Osteoblast (primary cell): ENCODE data around the gene CDH4. TPM values are rescaled to one million over a fixed set of nuclear protein-coding genes. Genes with fewer than 3 reads are reported as not detected.

ENCODE experiments used
- DNase-seq: peaks from one replicate; pipeline ENCODE4 v3.0.0; 2011; ENCODE audit warnings: low spot score, mixed read lengths; ENCODE audit not compliant: insufficient read length; ENCODE audit errors: missing footprints
- H2AFZ ChIP-seq: 2 replicates; pipeline ENCODE4 v1.6.0; 2011; ENCODE audit warnings: mild to moderate bottlenecking, low read length
- H3K27ac ChIP-seq: 2 replicates; pipeline ENCODE4 v1.5.1; 2011; ENCODE audit warnings: mild to moderate bottlenecking, low read depth, low read length, moderate library complexity
- H3K27me3 ChIP-seq: 2 replicates; pipeline ENCODE4 v1.6.0; 2012; ENCODE audit warnings: mild to moderate bottlenecking, control low read depth, inconsistent platforms, low read length, moderate library complexity; ENCODE audit not compliant: insufficient read depth
- H3K36me3 ChIP-seq: 2 replicates; pipeline ENCODE4 v1.5.1; 2011; ENCODE audit warnings: mild to moderate bottlenecking, low read length, control low read depth, moderate library complexity; ENCODE audit not compliant: insufficient read depth
- H3K4me1 ChIP-seq: 2 replicates; pipeline ENCODE4 v1.5.1; 2011; ENCODE audit warnings: mild to moderate bottlenecking, low read length, control low read depth, moderate library complexity; ENCODE audit not compliant: insufficient read depth
- H3K4me2 ChIP-seq: 2 replicates; pipeline ENCODE4 v1.6.0; 2011; ENCODE audit warnings: mild to moderate bottlenecking, low read length; ENCODE audit not compliant: insufficient read depth
- H3K4me3 ChIP-seq: fragments of 200-600 bp; sonication (generic); 3 replicates; pipeline ENCODE4 v1.5.1; 2012; ENCODE audit warnings: mild to moderate bottlenecking, low read length, inconsistent platforms; ENCODE audit not compliant: insufficient read depth
- H3K79me2 ChIP-seq: 2 replicates; pipeline ENCODE4 v1.6.0; 2012; ENCODE audit warnings: mild to moderate bottlenecking, low read length, control low read depth, inconsistent platforms; ENCODE audit not compliant: insufficient read depth
- H3K9me3 ChIP-seq: 2 replicates; pipeline ENCODE4 v1.5.1; 2011; ENCODE audit warnings: low read depth, low read length, control low read depth
- H4K20me1 ChIP-seq: 2 replicates; pipeline ENCODE4 v1.6.0; 2012; ENCODE audit warnings: mild to moderate bottlenecking, low read length, control low read depth; ENCODE audit not compliant: insufficient read depth
- total RNA-seq: library from RNA; depleted of rRNA; stranded (reverse); fragments of >200 nt; gene quantifications from 2 replicates; pipeline ENCODE4 v1.2.3, GENCODE V29; 2012
- TF ChIP-seq, protein P1 (sequence below): IDR thresholded peaks from 2 replicates; pipeline ENCODE4 v1.5.1; 2011; ENCODE audit warnings: mild to moderate bottlenecking, low read depth, low read length, moderate library complexity; ENCODE audit errors: extremely low read depth

CDH4 gene
- total RNA-seq, 1 donor, result 1.1 TPM

DNA sequence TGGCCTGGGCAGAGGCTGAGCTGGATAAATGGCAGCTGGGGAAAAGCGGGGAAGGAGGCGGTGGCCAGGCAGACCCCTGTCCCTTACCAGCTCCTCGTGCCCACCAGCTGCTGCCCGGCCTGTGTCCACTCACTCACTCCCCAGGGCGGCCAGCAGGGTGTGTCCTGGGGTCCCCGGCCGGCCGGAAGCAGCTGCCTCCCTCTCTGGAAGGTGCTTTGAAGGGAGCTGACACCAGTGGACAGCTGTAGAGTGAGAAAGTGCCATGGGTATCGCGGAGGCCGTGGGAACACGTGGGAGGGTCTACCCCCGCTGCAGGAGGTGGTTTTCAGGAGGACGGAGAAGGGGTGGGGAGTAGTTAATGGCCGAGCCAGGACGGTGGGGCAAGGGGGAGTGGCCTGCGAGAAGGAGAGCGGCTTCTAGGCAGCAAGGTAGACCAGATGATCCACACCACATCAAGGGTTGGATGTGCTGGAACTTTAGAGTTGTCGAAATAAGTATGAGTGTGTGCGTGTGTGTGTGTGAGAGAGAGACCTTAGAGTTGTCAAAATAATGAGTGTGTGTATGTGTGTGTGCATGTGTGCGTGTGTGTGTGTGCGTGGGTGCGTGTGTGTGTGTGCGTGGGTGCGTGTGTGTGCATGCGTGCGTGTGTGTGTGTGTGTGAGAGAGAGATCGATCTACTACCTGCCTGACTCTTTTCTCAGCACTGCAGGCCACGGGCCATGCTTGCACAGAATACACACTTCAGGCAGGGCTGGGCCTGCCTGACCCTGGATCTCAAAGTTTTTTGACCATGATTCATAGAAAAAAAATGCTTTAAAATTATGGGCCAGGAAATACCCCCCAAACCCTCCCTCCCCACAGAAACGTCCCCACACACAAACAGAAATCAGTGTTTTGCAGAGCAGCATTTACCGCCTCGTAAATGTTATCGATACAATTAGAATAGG, 43.9 kb downstream of the CDH4 start:
- Histone ChIP-seq H2AFZ (no peak overlapping the region), H3K36me3 (no peaks in the 10 kb centered on the region), H3K4me1 (no peaks in the 10 kb centered on the region), H3K27ac (no peak overlapping the region), H3K27me3 (no peaks in the 10 kb centered on the region), H3K9me3 (no peaks in the 10 kb centered on the region), H3K4me3 (no peak overlapping the region), H3K4me2 (no peak overlapping the region), H4K20me1 (no peaks in the 10 kb centered on the region), H3K79me2 (no peaks in the 10 kb centered on the region)
- TF ChIP-seq, protein P1, sequence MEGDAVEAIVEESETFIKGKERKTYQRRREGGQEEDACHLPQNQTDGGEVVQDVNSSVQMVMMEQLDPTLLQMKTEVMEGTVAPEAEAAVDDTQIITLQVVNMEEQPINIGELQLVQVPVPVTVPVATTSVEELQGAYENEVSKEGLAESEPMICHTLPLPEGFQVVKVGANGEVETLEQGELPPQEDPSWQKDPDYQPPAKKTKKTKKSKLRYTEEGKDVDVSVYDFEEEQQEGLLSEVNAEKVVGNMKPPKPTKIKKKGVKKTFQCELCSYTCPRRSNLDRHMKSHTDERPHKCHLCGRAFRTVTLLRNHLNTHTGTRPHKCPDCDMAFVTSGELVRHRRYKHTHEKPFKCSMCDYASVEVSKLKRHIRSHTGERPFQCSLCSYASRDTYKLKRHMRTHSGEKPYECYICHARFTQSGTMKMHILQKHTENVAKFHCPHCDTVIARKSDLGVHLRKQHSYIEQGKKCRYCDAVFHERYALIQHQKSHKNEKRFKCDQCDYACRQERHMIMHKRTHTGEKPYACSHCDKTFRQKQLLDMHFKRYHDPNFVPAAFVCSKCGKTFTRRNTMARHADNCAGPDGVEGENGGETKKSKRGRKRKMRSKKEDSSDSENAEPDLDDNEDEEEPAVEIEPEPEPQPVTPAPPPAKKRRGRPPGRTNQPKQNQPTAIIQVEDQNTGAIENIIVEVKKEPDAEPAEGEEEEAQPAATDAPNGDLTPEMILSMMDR, result no peak
- DNase-seq, result peak; percentile 73

DNA sequence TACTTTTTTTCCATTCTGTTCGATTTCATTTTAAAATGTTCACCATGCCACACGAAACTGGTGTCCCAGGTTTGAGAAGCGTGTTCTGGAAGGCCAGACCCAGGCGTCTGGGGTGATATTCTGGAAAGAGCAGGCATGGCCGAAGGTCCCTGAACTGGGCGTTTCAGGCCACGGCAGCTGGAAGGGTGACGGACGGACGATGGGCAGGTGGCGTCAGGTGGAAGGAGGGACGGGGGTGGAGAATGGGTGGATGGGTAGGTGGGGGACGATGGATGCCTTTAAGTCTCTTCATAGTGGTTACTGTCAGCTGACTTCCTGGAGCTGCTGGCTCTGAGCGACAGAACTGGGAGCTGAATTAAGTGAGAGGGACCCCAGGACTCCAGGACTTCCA, 44.6 kb downstream of the CDH4 start:
- no peaks in the 10 kb centered on the region for H3K36me3 ChIP-seq
- H3K4me3 ChIP-seq, result no peak overlapping the region
- H3K27ac ChIP-seq, result no peak overlapping the region
- H3K9me3 ChIP-seq, result no peaks in the 10 kb centered on the region
- H2AFZ ChIP-seq, result no peak overlapping the region
- H3K27me3 ChIP-seq, result no peaks in the 10 kb centered on the region
- no peaks in the 10 kb centered on the region for H4K20me1 ChIP-seq
- TF ChIP-seq, protein P1, result no peak
- H3K79me2 ChIP-seq, result no peaks in the 10 kb centered on the region
- H3K4me1 ChIP-seq, result no peaks in the 10 kb centered on the region
- DNase-seq, result peak; percentile 66
- no peak overlapping the region for H3K4me2 ChIP-seq

DNA sequence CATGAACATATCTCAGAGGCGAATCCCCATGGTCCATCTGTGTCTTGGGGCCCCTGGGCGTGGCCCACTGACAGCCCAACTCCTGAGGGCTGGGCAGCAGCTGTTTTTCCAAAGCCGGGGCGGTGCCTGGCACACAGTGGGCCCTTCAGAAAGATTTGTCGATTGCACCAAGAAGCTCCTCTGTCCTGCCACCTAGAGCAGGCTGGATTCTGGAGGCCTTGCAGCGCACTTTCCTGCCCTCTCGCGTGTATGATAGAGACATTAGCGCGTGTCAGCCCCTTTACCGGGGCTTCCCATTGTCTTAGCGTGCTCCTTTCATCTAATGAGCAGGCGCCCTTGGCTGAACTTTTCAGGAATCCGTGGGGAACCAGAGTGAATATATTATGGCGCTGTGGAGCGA, 45.4 kb downstream of the CDH4 start:
- Histone ChIP-seq H3K4me1 (no peaks in the 10 kb centered on the region), H3K79me2 (no peaks in the 10 kb centered on the region), H3K4me2 (no peak overlapping the region), H3K36me3 (no peaks in the 10 kb centered on the region), H3K4me3 (no peak overlapping the region), H4K20me1 (no peaks in the 10 kb centered on the region), H3K9me3 (no peaks in the 10 kb centered on the region), H3K27me3 (no peaks in the 10 kb centered on the region), H3K27ac (no peak overlapping the region), H2AFZ (no peak overlapping the region)
- TF ChIP-seq, protein P1, result no peak
- peak; percentile 66 for DNase-seq

DNA sequence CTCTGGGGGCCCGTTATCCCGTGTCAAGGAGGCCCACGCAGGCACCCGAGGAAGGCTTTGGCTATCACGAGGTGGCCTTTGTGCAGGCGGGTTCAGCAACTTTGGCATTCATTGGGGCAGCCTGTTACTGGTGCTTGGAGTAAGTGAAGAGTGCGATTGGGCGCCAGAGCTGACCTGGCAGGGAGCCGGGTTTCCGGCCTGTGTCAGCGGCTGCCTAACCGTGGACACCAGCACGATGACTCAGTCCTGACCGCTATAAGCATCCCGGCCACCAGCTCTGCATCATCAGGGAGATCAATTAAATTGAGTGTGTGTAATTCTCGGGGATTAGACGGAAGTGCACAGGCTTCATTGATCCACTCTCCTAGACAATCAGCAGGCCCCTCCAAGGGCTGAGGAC, 45.9 kb downstream of the CDH4 start:
- Histone ChIP-seq H3K79me2 (no peaks in the 10 kb centered on the region), H2AFZ (no peak overlapping the region), H3K9me3 (no peaks in the 10 kb centered on the region), H4K20me1 (no peaks in the 10 kb centered on the region), H3K27me3 (no peaks in the 10 kb centered on the region), H3K4me2 (no peak overlapping the region), H3K4me3 (no peak overlapping the region), H3K27ac (no peak overlapping the region), H3K4me1 (no peaks in the 10 kb centered on the region), H3K36me3 (no peaks in the 10 kb centered on the region)
- TF ChIP-seq, protein P1, result no peak
- peak; percentile 94 for DNase-seq
